NB4 (cell line): ENCODE measurements around the gene OPA3.

Experiments
- MYC ChIP-seq: IDR thresholded peaks from 2 replicates; pipeline ENCODE4 v1.6.1; 2011; ENCODE audit warnings: low read depth, low read length
- POLR2A ChIP-seq: IDR thresholded peaks from 2 replicates; pipeline ENCODE4 v1.6.1; 2011; ENCODE audit warnings: mild to moderate bottlenecking; ENCODE audit not compliant: insufficient read length; ENCODE audit errors: extremely low read depth
- TF ChIP-seq, protein P1 (sequence below): IDR thresholded peaks from one replicate; pipeline ENCODE4 v1.5.1; 2012; ENCODE audit warnings: low read depth, low read length
- TF ChIP-seq, protein P2 (sequence below): IDR thresholded peaks from 2 replicates; pipeline ENCODE4 v1.6.1; 2011; ENCODE audit warnings: low read depth, low read length

DNA sequence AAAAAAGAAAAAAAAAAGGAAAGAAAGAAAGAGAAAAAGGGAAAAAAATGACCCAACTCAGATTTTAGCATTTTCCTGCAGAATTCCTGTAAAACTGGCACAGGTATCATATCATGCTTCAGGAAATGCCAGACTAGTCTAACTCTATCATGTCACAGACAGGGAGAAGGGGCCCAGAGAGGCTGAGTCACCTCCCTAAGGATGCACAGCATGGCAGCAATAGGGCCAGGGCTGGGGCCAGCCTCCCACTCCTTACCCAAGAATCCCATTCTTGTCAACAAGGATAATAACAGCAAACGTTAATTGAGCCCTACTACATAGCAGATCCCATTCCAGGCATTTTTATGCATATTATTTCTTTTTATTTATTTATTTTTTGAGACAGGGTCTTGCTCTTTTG, 8.9 kb upstream of the OPA3 start:
- TF ChIP-seq, protein P1, sequence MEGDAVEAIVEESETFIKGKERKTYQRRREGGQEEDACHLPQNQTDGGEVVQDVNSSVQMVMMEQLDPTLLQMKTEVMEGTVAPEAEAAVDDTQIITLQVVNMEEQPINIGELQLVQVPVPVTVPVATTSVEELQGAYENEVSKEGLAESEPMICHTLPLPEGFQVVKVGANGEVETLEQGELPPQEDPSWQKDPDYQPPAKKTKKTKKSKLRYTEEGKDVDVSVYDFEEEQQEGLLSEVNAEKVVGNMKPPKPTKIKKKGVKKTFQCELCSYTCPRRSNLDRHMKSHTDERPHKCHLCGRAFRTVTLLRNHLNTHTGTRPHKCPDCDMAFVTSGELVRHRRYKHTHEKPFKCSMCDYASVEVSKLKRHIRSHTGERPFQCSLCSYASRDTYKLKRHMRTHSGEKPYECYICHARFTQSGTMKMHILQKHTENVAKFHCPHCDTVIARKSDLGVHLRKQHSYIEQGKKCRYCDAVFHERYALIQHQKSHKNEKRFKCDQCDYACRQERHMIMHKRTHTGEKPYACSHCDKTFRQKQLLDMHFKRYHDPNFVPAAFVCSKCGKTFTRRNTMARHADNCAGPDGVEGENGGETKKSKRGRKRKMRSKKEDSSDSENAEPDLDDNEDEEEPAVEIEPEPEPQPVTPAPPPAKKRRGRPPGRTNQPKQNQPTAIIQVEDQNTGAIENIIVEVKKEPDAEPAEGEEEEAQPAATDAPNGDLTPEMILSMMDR = no peak
- TF ChIP-seq, protein P2, sequence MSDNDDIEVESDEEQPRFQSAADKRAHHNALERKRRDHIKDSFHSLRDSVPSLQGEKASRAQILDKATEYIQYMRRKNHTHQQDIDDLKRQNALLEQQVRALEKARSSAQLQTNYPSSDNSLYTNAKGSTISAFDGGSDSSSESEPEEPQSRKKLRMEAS = no peak
- TF ChIP-seq POLR2A = no peak
- TF ChIP-seq MYC = no peak
